HG02798 (cell line): ENCODE data around the gene SPG11.
"Not testable (repeated sequence)": the region's sequence is repeated elsewhere in the genome, so short reads cannot be mapped to it uniquely, and the experiment has no call there.

Source experiments
- ATAC-seq: cut with Tn5 transposase; IDR thresholded peaks from one replicate; pipeline ENCODE4 v1.9.1; 2021; ENCODE audit warnings: mild to moderate bottlenecking; ENCODE audit not compliant: unreplicated experiment, poor library complexity

Gene SPG11

GRCh38 chr15:44570361-44570760, 93.1 kb downstream of the SPG11 start:
- no peak for ATAC-seq

GRCh38 chr15:44569316-44569715, 94.1 kb downstream of the SPG11 start:
- ATAC-seq = no peak

- no peak for ATAC-seq
These were observed 95.1 kb downstream of the SPG11 start for GRCh38 chr15:44568338-44568737.

GRCh38 chr15:44566155-44566540, 97.3 kb downstream of the SPG11 start:
- ATAC-seq = no peak

GRCh38 chr15:44565387-44566154, 97.9 kb downstream of the SPG11 start:
- ATAC-seq = no peak

- not testable (repeated sequence) for ATAC-seq
These were observed 102.5 kb downstream of the SPG11 start for GRCh38 chr15:44560926-44561325.

GRCh38 chr15:44554934-44555723, 108.3 kb downstream of the SPG11 start:
- no peak for ATAC-seq

GRCh38 chr15:44550734-44551133, 112.7 kb downstream of the SPG11 start:
- no peak for ATAC-seq

- no peak for ATAC-seq
These were observed 113.2 kb downstream of the SPG11 start for GRCh38 chr15:44550256-44550655.

GRCh38 chr15:44549152-44549551, 114.3 kb downstream of the SPG11 start:
- ATAC-seq = not testable (repeated sequence)

GRCh38 chr15:44545913-44546802, 117.3 kb downstream of the SPG11 start:
- peak; percentile 57 for ATAC-seq

GRCh38 chr15:44544745-44545144, 118.7 kb downstream of the SPG11 start:
- ATAC-seq = not testable (repeated sequence)

GRCh38 chr15:44542596-44542995, 120.9 kb downstream of the SPG11 start:
- ATAC-seq = no peak

GRCh38 chr15:44541282-44541958, 122.0 kb downstream of the SPG11 start:
- no peak for ATAC-seq

- ATAC-seq = no peak
These were observed 125.7 kb downstream of the SPG11 start for GRCh38 chr15:44537735-44538240.

GRCh38 chr15:44536962-44537734, 126.3 kb downstream of the SPG11 start, which contains the start of gene EIF3J:
EIF3J (plus strand) TSS chr15:44537147; CDS start chr15:44537195, 48 bp downstream.
- peak; percentile 86 for ATAC-seq

- ATAC-seq = peak; percentile 71
These were observed 127.0 kb downstream of the SPG11 start for GRCh38 chr15:44536302-44536961.

- ATAC-seq = no peak
These were observed 127.8 kb downstream of the SPG11 start for GRCh38 chr15:44535523-44536301.
